CD14-positive monocyte (primary cell): ENCODE data around the gene ZIC2. TPM values are rescaled to one million over a fixed set of nuclear protein-coding genes. Genes with fewer than 3 reads are reported as not detected.

Source experiments
- DNase-seq, 3 donors: peaks; one replicate each; pipeline ENCODE4 v3.0.0-alpha.2; 2011 to 2022
- H2AFZ ChIP-seq: 2 replicates; pipeline ENCODE4 v1.6.0; 2012; ENCODE audit warnings: mild to moderate bottlenecking, low read depth, low read length, inconsistent platforms; ENCODE audit not compliant: insufficient read depth, poor library complexity, severe bottlenecking
- H3K27ac ChIP-seq, 2 donors: 1 replicate in 1 of 2; 2 replicates in 1 of 2; pipeline ENCODE4 v1.5.1; 2012 to 2013; ENCODE audit warnings: low read length in 2 of 2, control low read depth in 1 of 2, inconsistent platforms in 1 of 2, low read depth in 1 of 2, mild to moderate bottlenecking in 1 of 2
- H3K27me3 ChIP-seq, 2 donors: one replicate each; pipeline versions ENCODE4 v1.6.0 to v1.6.1; 2011 to 2013; ENCODE audit warnings: low read length in 2 of 2; ENCODE audit not compliant: control insufficient read depth in 2 of 2, insufficient read depth in 2 of 2
- H3K36me3 ChIP-seq, 2 donors: replicated peaks in 1 of 2; 1 replicate in 1 of 2; 2 replicates in 1 of 2; pipeline versions ENCODE4 v1.5.1 to v1.6.1; 2012 to 2013; ENCODE audit warnings: low read length in 2 of 2, control low read depth in 1 of 2, inconsistent platforms in 1 of 2, mild to moderate bottlenecking in 1 of 2; ENCODE audit not compliant: insufficient read depth in 2 of 2, control insufficient read depth in 1 of 2
- H3K4me1 ChIP-seq, 2 donors: 1 replicate in 1 of 2; 2 replicates in 1 of 2; pipeline versions ENCODE4 v1.5.1 to v1.6.1; 2012 to 2013; ENCODE audit warnings: low read length in 2 of 2, control low read depth in 1 of 2, inconsistent platforms in 1 of 2, mild to moderate bottlenecking in 1 of 2, moderate library complexity in 1 of 2; ENCODE audit not compliant: insufficient read depth in 2 of 2, control insufficient read depth in 1 of 2
- H3K4me2 ChIP-seq: replicated peaks from 2 replicates; pipeline ENCODE3; 2012; ENCODE audit warnings: low read length, moderate library complexity, mild to moderate bottlenecking; ENCODE audit not compliant: poor library complexity, severe bottlenecking; ENCODE audit errors: extremely low read depth
- H3K4me3 ChIP-seq, 3 experiments: fragments of 200-600 bp in 1 of 3; sonication (generic) in 1 of 3; replicated peaks in 1 of 3; 1 replicate in 2 of 3; 2 replicates in 1 of 3; pipeline ENCODE4 v1.5.1; 2011 to 2013; ENCODE audit warnings: low read length in 3 of 3, mild to moderate bottlenecking in 3 of 3, control low read depth in 2 of 3, low read depth in 2 of 3, inconsistent platforms in 1 of 3, moderate library complexity in 1 of 3
- H3K79me2 ChIP-seq: 2 replicates; pipeline ENCODE4 v1.6.0; 2012; ENCODE audit warnings: mild to moderate bottlenecking, control low read depth, inconsistent platforms, low read length, moderate library complexity; ENCODE audit not compliant: insufficient read depth
- H3K9ac ChIP-seq: 2 replicates; pipeline ENCODE4 v1.6.0; 2017; ENCODE audit warnings: low read length, mild to moderate bottlenecking; ENCODE audit not compliant: insufficient read depth, poor library complexity, severe bottlenecking
- H3K9me3 ChIP-seq, 2 donors: replicated peaks in 1 of 2; 1 replicate in 1 of 2; 2 replicates in 1 of 2; pipeline versions ENCODE4 v1.5.1 to v1.6.1; 2012 to 2013; ENCODE audit warnings: low read length in 2 of 2, control low read depth in 1 of 2; ENCODE audit not compliant: control insufficient read depth in 1 of 2, insufficient read depth in 1 of 2
- H4K20me1 ChIP-seq: 2 replicates; pipeline ENCODE4 v1.6.0; 2012; ENCODE audit warnings: mild to moderate bottlenecking, low read length, control low read depth, moderate library complexity; ENCODE audit not compliant: insufficient read depth
- H3K27ac Mint-ChIP-seq, 7 donors: one replicate each; pipeline ENCODE4 v1.8.0; 2020; ENCODE audit warnings: mild to moderate bottlenecking in 7 of 7, mixed read lengths in 7 of 7, moderate library complexity in 6 of 7, inconsistent platforms in 2 of 7
- H3K27me3 Mint-ChIP-seq, 3 donors: one replicate each; pipeline ENCODE4 v1.8.0; 2021 to 2022; ENCODE audit warnings: low read depth in 3 of 3, mild to moderate bottlenecking in 3 of 3, mixed read lengths in 3 of 3, moderate library complexity in 3 of 3, inconsistent platforms in 1 of 3
- H3K36me3 Mint-ChIP-seq, 2 donors: one replicate each; pipeline ENCODE4 v1.8.0; 2020; ENCODE audit warnings: mixed read lengths in 2 of 2, inconsistent platforms in 1 of 2, mild to moderate bottlenecking in 1 of 2
- H3K4me1 Mint-ChIP-seq: one replicate; pipeline ENCODE4 v1.8.0; 2020; ENCODE audit warnings: mild to moderate bottlenecking, mixed read lengths
- H3K4me3 Mint-ChIP-seq, 2 donors: one replicate each; pipeline ENCODE4 v1.8.0; 2020; ENCODE audit warnings: mild to moderate bottlenecking in 2 of 2, mixed read lengths in 2 of 2, moderate library complexity in 1 of 2
- H3K9me3 Mint-ChIP-seq, 7 donors: one replicate each; pipeline ENCODE4 v1.8.0; 2020 to 2022; ENCODE audit warnings: mixed read lengths in 7 of 7, mild to moderate bottlenecking in 6 of 7, moderate library complexity in 6 of 7, inconsistent platforms in 2 of 7
- CTCF ChIP-seq: fragments of 200-600 bp; IDR thresholded peaks from one replicate; pipeline ENCODE4 v1.8.0; 2022; ENCODE audit warnings: antibody characterized with exemption, mild to moderate bottlenecking
- WGBS: methylation state at CpG from one replicate; pipeline ENCODE4 v1.1.5; 2013; ENCODE audit warnings: missing lambda C conversion rate; ENCODE audit not compliant: insufficient coverage; 5-methylcytosine and 5-hydroxymethylcytosine counted together
- intact Hi-C, 2 donors: fragments of 100-400 bp; cut with micrococcal nuclease; formaldehyde crosslinking; loops; one replicate each; pipeline versions ENCODE4 v1.15.0 to v1.15.1; 2023
- polyA plus RNA-seq, 3 donors: library from polyadenylated mRNA; depleted of rRNA in 1 of 3; unstranded in 2 of 3; stranded (reverse) in 1 of 3; fragments of 300-500 nt in 2 of 3; fragments of >200 nt in 1 of 3; fragmentation: Illumina TruSeq in 2 of 3; gene quantifications; 1 replicate in 2 of 3; 2 replicates in 1 of 3; pipeline ENCODE4 v1.2.3, GENCODE V29; 2012 to 2021

The ZIC2 gene
- polyA plus RNA-seq, 3 donors, result not detected

- Mint-ChIP-seq H3K4me3 (peak overlapping the region in 1 of 2 donors; percentile 43), H3K27ac (no peak overlapping the region)
Measured at GRCh38 chr13:99953138-99953755, 28.3 kb upstream of the ZIC2 start.

GRCh38 chr13:99955107-99955746, 26.4 kb upstream of the ZIC2 start:
- Mint-ChIP-seq H3K4me1 (peaks cover 18% of the 10 kb centered on the region), H3K9me3 (peaks cover 0 to 26% (median 6%) of the 10 kb centered on the region in 7 donors), H3K27me3 (peaks cover 86 to 95% (median 92%) of the 10 kb centered on the region in 3 donors), H3K27ac (no peak overlapping the region), H3K4me3 (peak overlapping the region in 1 of 2 donors; percentile 86), H3K36me3 (peaks cover 0 to 6% of the 10 kb centered on the region in 2 donors)
- 50% methylated on average over 20 of the region's 21 CpGs for WGBS
- Histone ChIP-seq H3K27me3 (peaks cover 63 to 87% of the 10 kb centered on the region in 2 donors), H3K4me2 (no peak overlapping the region), H2AFZ (no peak overlapping the region), H3K27ac (no peak overlapping the region), H3K4me1 (peaks cover 5 to 7% of the 10 kb centered on the region in 2 donors), H3K9ac (no peak overlapping the region), H3K4me3 (no peak overlapping the region), H4K20me1 (no peaks in the 10 kb centered on the region), H3K79me2 (no peaks in the 10 kb centered on the region), H3K36me3 (no peaks in the 10 kb centered on the region), H3K9me3 (peaks cover 0 to 34% of the 10 kb centered on the region in 2 donors)
- intact Hi-C loops, result no loop called here
- TF ChIP-seq CTCF, result no peak
- DNase-seq, result no peak

More at GRCh38 chr13:99953138-99953755, 28.3 kb upstream of the ZIC2 start:
- TF ChIP-seq CTCF, result no peak
- Histone ChIP-seq H3K36me3 (no peaks in the 10 kb centered on the region), H3K27me3 (peaks cover 48 to 78% of the 10 kb centered on the region in 2 donors), H3K4me3 (no peak overlapping the region), H3K4me1 (peaks cover 0 to 3% of the 10 kb centered on the region in 2 donors), H4K20me1 (no peaks in the 10 kb centered on the region), H3K27ac (no peak overlapping the region), H3K9ac (no peak overlapping the region), H3K79me2 (no peaks in the 10 kb centered on the region), H3K4me2 (no peak overlapping the region), H2AFZ (no peak overlapping the region), H3K9me3 (peaks cover 0 to 20% of the 10 kb centered on the region in 2 donors)
- Mint-ChIP-seq H3K9me3 (peaks cover 0 to 21% (median 3%) of the 10 kb centered on the region in 7 donors), H3K4me1 (peaks cover 11% of the 10 kb centered on the region), H3K36me3 (peaks cover 0 to 5% of the 10 kb centered on the region in 2 donors), H3K27me3 (peaks cover 74 to 86% (median 84%) of the 10 kb centered on the region in 3 donors)
- DNase-seq, result no peak
- WGBS, result 85% methylated on average over 14 of the region's 14 CpGs
- intact Hi-C loops, result no loop called here
